ENCODE results near the gene CALML3.

DNA sequence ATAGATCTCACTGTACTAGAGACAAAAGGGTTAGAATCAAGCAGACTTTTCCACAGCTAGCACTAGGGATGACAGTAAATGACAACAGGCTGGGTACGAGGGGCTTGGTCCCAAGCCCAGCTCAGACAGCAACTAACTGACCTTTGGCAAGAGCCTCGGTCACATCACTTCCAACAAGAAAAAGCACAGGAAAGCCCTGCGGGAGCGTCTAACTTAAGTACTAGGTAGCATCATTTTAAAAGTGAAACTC is 22.8 kb downstream of the CALML3 start:
- TF ChIP-seq, protein P1, sequence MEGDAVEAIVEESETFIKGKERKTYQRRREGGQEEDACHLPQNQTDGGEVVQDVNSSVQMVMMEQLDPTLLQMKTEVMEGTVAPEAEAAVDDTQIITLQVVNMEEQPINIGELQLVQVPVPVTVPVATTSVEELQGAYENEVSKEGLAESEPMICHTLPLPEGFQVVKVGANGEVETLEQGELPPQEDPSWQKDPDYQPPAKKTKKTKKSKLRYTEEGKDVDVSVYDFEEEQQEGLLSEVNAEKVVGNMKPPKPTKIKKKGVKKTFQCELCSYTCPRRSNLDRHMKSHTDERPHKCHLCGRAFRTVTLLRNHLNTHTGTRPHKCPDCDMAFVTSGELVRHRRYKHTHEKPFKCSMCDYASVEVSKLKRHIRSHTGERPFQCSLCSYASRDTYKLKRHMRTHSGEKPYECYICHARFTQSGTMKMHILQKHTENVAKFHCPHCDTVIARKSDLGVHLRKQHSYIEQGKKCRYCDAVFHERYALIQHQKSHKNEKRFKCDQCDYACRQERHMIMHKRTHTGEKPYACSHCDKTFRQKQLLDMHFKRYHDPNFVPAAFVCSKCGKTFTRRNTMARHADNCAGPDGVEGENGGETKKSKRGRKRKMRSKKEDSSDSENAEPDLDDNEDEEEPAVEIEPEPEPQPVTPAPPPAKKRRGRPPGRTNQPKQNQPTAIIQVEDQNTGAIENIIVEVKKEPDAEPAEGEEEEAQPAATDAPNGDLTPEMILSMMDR (IDR thresholded peaks at IDR 0.05): no peak
- no peak for TF ChIP-seq REST (IDR thresholded peaks at IDR 0.05; ENCODE audit: insufficient read depth in 1 of 2, low read depth in 2 of 2, low read length in 1 of 2)
- TF ChIP-seq POLR2AphosphoS5 (IDR thresholded peaks at IDR 0.05; ENCODE audit: low read depth, low read length): no peak
